ENCODE data around the gene LINGO1.

GRCh38 chr15:77611767-77612166 is 20.9 kb downstream of the LINGO1 start:
- TF ChIP-seq CTCF (IDR thresholded peaks at IDR 0.05) (no peak), POLR2AphosphoS5 (IDR thresholded peaks at IDR 0.05) (no peak), POLR2A (IDR thresholded peaks at IDR 0.05) (no peak), EP300 (IDR thresholded peaks at IDR 0.05) (no peak)
